ENCODE results near the gene HINT1.

HINT1 gene

DNA sequence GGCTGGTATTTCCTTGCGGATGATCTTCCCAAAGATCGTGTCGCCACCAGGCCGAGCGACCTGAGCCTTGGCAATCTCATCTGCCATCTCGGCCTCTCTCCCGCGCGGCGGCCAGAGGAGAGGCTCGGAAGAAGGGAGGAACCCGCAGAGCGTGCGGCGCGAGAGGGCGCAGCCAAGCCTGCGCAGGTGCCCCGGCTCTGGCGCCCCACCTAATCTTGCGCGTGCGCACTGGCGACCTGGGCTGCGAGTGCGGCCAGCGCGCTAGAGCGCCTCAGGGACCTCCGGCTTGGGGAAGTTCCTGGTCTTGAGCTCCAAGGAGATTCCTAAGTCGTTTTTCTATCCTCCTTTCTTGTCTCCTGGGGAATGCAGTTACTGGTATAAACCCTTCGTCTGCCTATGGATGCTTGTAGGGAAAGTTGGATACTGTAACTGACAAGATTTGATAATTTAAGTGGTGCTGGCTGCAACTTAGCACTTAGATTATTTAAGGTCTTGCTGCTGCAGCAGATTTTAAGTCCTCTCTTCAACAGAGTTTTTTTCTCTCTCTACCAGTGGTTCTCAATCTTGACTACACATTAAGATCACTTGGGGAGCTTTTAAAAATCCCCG, at the start of gene HINT1:
TSS of gene HINT1 (minus strand) at position 138 of the 609 bp plus-strand sequence. CDS start at position 87, 51 bp downstream.
- TF ChIP-seq RAD21 (IDR thresholded peaks at IDR 0.05; ENCODE audit: low read depth) (peak; percentile 16; the same call in 1 of the 2 replicates), CREB1 (IDR thresholded peaks at IDR 0.05; ENCODE audit: low read depth) (no peak), YY1 (IDR thresholded peaks at IDR 0.05; ENCODE audit: low read depth) (0 out of 2 replicates have a peak, but pooled peaks have one; percentile 59), TAF1 (IDR thresholded peaks at IDR 0.05; ENCODE audit: low read depth) (peak; percentile 84; the same call in 1 of the 2 replicates), TEAD4 (IDR thresholded peaks at IDR 0.05) (0 out of 2 replicates have a peak, but pooled peaks have one; percentile 11)
- TF ChIP-seq, protein P1, sequence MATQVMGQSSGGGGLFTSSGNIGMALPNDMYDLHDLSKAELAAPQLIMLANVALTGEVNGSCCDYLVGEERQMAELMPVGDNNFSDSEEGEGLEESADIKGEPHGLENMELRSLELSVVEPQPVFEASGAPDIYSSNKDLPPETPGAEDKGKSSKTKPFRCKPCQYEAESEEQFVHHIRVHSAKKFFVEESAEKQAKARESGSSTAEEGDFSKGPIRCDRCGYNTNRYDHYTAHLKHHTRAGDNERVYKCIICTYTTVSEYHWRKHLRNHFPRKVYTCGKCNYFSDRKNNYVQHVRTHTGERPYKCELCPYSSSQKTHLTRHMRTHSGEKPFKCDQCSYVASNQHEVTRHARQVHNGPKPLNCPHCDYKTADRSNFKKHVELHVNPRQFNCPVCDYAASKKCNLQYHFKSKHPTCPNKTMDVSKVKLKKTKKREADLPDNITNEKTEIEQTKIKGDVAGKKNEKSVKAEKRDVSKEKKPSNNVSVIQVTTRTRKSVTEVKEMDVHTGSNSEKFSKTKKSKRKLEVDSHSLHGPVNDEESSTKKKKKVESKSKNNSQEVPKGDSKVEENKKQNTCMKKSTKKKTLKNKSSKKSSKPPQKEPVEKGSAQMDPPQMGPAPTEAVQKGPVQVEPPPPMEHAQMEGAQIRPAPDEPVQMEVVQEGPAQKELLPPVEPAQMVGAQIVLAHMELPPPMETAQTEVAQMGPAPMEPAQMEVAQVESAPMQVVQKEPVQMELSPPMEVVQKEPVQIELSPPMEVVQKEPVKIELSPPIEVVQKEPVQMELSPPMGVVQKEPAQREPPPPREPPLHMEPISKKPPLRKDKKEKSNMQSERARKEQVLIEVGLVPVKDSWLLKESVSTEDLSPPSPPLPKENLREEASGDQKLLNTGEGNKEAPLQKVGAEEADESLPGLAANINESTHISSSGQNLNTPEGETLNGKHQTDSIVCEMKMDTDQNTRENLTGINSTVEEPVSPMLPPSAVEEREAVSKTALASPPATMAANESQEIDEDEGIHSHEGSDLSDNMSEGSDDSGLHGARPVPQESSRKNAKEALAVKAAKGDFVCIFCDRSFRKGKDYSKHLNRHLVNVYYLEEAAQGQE (IDR thresholded peaks at IDR 0.05; ENCODE audit: low read depth), result no peak
- TF ChIP-seq, protein P2, sequence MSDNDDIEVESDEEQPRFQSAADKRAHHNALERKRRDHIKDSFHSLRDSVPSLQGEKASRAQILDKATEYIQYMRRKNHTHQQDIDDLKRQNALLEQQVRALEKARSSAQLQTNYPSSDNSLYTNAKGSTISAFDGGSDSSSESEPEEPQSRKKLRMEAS (IDR thresholded peaks at IDR 0.05), result peak; percentile 74

DNA sequence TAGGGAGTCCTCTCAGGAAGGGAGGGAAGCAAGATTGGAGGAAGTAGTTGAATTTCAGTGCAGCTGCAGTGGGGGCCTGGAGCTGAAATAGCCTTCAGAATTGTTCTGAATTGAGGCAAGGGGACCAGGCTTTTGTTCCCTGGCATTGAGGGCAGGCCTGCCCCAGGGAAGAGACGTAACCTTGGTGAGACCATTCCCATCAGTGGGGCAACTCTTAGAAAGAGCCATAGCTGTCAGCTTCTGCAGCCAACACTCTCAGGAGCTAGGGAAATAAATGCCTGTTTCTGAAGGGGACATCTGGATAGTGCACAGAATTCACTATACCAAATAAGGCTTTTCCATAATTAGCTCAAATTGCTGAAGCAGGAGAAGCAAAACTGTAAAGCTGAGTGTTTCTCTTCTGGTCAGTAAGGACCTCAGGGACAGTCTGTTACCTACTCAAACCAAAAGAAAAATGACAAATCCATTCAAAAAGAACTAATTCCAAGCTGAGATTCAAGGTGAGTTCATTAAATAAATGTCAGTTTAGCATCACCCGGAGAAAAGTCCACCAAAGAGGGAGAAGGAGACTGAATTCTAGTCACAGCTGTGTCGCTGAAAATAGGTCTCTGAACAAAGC, 49.7 kb upstream of the HINT1 start:
- TF ChIP-seq RAD21 (IDR thresholded peaks at IDR 0.05; ENCODE audit: low read depth), result no peak
- no peak for TF ChIP-seq TEAD4 (IDR thresholded peaks at IDR 0.05)
- no peak for TF ChIP-seq CREB1 (IDR thresholded peaks at IDR 0.05; ENCODE audit: low read depth)
- no peak for TF ChIP-seq TAF1 (IDR thresholded peaks at IDR 0.05; ENCODE audit: low read depth)
- TF ChIP-seq, protein P2 (IDR thresholded peaks at IDR 0.05), result no peak
- no peak for TF ChIP-seq EP300 (IDR thresholded peaks at IDR 0.05; ENCODE audit: borderline replicate concordance)
- TF ChIP-seq, protein P3, sequence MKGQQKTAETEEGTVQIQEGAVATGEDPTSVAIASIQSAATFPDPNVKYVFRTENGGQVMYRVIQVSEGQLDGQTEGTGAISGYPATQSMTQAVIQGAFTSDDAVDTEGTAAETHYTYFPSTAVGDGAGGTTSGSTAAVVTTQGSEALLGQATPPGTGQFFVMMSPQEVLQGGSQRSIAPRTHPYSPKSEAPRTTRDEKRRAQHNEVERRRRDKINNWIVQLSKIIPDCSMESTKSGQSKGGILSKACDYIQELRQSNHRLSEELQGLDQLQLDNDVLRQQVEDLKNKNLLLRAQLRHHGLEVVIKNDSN (IDR thresholded peaks at IDR 0.05), result no peak
- TF ChIP-seq, protein P1 (IDR thresholded peaks at IDR 0.05; ENCODE audit: low read depth), result no peak
- no peak for TF ChIP-seq EGR1 (IDR thresholded peaks at IDR 0.05)
- no peak for TF ChIP-seq CEBPB (IDR thresholded peaks at IDR 0.05)
- no peak for TF ChIP-seq YY1 (IDR thresholded peaks at IDR 0.05; ENCODE audit: low read depth)
- TF ChIP-seq NFIC (IDR thresholded peaks at IDR 0.05), result no peak

DNA sequence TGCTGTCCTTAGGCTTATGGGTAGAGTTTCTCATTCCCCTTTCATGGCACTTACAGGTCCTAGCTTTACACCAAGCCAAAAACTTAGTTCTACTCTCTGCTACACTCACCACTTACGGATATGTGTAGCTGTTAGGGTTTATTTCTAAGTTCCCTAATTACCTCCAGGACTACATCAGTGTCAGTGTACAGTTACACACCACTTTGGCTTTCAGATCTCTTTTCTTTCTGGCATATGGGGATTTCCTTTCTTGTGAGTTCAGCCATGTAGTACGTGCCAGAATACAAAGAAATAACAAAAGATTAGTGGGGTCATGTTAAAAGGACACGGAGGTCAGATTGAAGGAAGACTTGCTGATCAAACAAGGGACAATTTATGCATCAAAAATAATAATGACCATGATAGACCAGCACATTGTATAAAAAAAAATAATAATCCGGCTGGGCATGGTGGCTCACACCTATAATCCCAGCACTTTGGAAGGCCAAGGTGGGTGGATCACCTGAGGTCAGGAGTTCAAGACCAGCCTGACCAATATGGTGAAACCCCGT, 47.5 kb upstream of the HINT1 start:
- TF ChIP-seq CREB1 (IDR thresholded peaks at IDR 0.05; ENCODE audit: low read depth) (no peak), TCF12 (IDR thresholded peaks at IDR 0.05; ENCODE audit: low read depth) (no peak)

DNA sequence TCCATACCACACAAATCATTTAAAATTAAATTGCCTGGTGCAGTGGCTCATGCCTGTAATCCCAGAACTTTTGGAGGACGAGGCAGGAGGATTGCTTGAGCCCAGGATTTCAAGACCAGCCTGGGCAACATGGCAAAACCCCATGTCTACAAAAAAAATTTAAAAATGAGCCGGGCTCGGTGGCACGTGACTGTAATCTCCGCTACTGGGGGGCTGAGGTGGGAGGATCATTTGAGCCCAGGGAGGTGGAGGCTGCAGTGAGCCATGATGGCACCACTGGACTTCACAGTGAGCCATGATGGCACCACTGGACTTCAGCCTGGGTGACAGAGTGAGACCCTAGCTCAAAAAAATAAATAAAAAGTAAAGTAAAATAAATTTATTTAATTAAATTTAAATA, 46.6 kb upstream of the HINT1 start:
- TF ChIP-seq NFIC (IDR thresholded peaks at IDR 0.05) (no peak), TCF12 (IDR thresholded peaks at IDR 0.05; ENCODE audit: low read depth) (no peak), FOXM1 (IDR thresholded peaks at IDR 0.05; ENCODE audit: borderline replicate concordance, low read depth) (no peak), EGR1 (IDR thresholded peaks at IDR 0.05) (no peak), TAF1 (IDR thresholded peaks at IDR 0.05; ENCODE audit: low read depth) (no peak), YY1 (IDR thresholded peaks at IDR 0.05; ENCODE audit: low read depth) (no peak), ZBTB7A (IDR thresholded peaks at IDR 0.05; ENCODE audit: low read depth) (no peak), EP300 (IDR thresholded peaks at IDR 0.05; ENCODE audit: borderline replicate concordance) (no peak)

DNA sequence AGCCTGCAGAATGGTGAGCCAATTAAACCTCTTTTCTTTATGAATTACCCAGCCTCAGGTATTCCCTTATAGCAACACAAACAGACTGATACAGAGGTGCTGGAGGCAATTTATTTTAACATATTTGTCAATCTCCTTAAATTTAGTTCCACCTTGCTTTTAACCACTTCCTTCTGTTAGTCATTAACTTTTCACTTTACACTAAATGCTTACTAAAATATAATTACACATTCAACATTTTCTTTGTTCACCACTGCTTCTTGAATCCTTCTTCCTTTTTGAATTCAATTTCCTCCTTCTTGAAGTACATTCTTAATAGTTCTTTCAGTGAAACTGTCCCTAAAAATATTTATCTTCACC, 45.1 kb upstream of the HINT1 start:
- TF ChIP-seq, protein P2 (IDR thresholded peaks at IDR 0.05), result no peak
- TF ChIP-seq TCF12 (IDR thresholded peaks at IDR 0.05; ENCODE audit: low read depth), result no peak
- TF ChIP-seq TEAD4 (IDR thresholded peaks at IDR 0.05), result no peak
- TF ChIP-seq EGR1 (IDR thresholded peaks at IDR 0.05), result no peak
- TF ChIP-seq, protein P3 (IDR thresholded peaks at IDR 0.05), result no peak
